PC-9 (cell line): ENCODE results near the gene PRKG2.

Source experiments
- CTCF ChIP-seq: fragments of 200-600 bp; sonication (generic); conservative IDR thresholded peaks from 2 replicates; pipeline ENCODE4 v1.6.1; 2017; ENCODE audit warnings: mixed run types, antibody characterized with exemption, mild to moderate bottlenecking, moderate library complexity
- EZH2 ChIP-seq: fragments of 200-600 bp; sonication (generic); IDR thresholded peaks from 2 replicates; pipeline ENCODE4 v1.8.0; 2017; ENCODE audit warnings: antibody characterized with exemption, low read depth

- TF ChIP-seq CTCF (no peak), EZH2 (no peak)
These were observed 49.1 kb downstream of the PRKG2 start for GRCh38 chr4:81165861-81166430.
